H1 (cell line): ENCODE results near the gene UQCRC2. TPM values are rescaled to one million over a fixed set of nuclear protein-coding genes. Genes with fewer than 3 reads are reported as not detected.

Experiments used
- CTCF ChIA-PET: fragments of 300-600 bp; sonication (Branson Sonifier 250); formaldehyde crosslinking; loops from one replicate; lab custom pipeline; 2021; ENCODE audit not compliant: partially characterized antibody; lab: Charles Lee
- POLR2A ChIA-PET: fragments of 300-600 bp; sonication (Branson Sonifier 250); formaldehyde crosslinking; loops from one replicate; lab custom pipeline; 2021; ENCODE audit warnings: inconsistent platforms; ENCODE audit not compliant: partially characterized antibody; lab: Charles Lee
- DNase-seq, 2 experiments: peaks; one replicate each; pipeline versions ENCODE4 v3.0.0 to v3.0.0-alpha.2; 2010 to 2022; ENCODE audit warnings: low spot score in 2 of 2, low read depth in 1 of 2, mixed read lengths in 1 of 2
- FAIRE-seq: peaks from 2 replicates; lab custom pipeline; 2011; peaks lifted over from hg19 to GRCh38; lab: Jason Lieb, UNC
- H2AFZ ChIP-seq: 2 replicates; pipeline ENCODE4 v1.8.1; 2012; ENCODE audit warnings: low read length, inconsistent platforms
- H2AK5ac ChIP-seq: 2 replicates; pipeline ENCODE4 v1.6.1; 2013; ENCODE audit warnings: low read depth, low read length
- H2BK120ac ChIP-seq: replicated peaks from 2 replicates; pipeline ENCODE3; 2013; ENCODE audit warnings: low read depth, low read length, inconsistent platforms
- H2BK12ac ChIP-seq: 2 replicates; pipeline ENCODE4 v1.6.1; 2013; ENCODE audit warnings: low read depth, low read length
- H2BK15ac ChIP-seq: 2 replicates; pipeline ENCODE4 v1.6.1; 2013; ENCODE audit warnings: low read length
- H2BK20ac ChIP-seq: 2 replicates; pipeline ENCODE4 v1.6.1; 2013; ENCODE audit warnings: low read length
- H2BK5ac ChIP-seq: 2 replicates; pipeline ENCODE4 v1.6.1; 2013; ENCODE audit warnings: low read depth, low read length
- H3K14ac ChIP-seq: 2 replicates; pipeline ENCODE4 v1.6.1; 2013; ENCODE audit warnings: inconsistent platforms; ENCODE audit not compliant: insufficient read length
- H3K18ac ChIP-seq: 2 replicates; pipeline ENCODE4 v1.6.1; 2013; ENCODE audit warnings: low read length; ENCODE audit errors: extremely low read depth
- H3K23ac ChIP-seq: 2 replicates; pipeline ENCODE4 v1.6.1; 2013; ENCODE audit warnings: inconsistent platforms; ENCODE audit not compliant: insufficient read length
- H3K23me2 ChIP-seq: 2 replicates; pipeline ENCODE4 v1.6.1; 2013; ENCODE audit warnings: low read depth, low read length
- H3K27ac ChIP-seq: 2 replicates; pipeline ENCODE4 v1.6.1; 2011; ENCODE audit warnings: low read depth, low read length, inconsistent platforms
- H3K27me3 ChIP-seq, 4 experiments: replicated peaks in 1 of 4; 1 replicate in 1 of 4; 2 replicates in 3 of 4; pipeline versions ENCODE4 v1.6.1 to v1.8.1; 2011 to 2013; ENCODE audit warnings: low read length in 3 of 4, mild to moderate bottlenecking in 3 of 4, inconsistent platforms in 2 of 4, mixed read lengths in 2 of 4, moderate library complexity in 1 of 4; ENCODE audit not compliant: control insufficient read depth in 3 of 4, insufficient read depth in 3 of 4; ENCODE audit errors: extremely low read depth in 1 of 4
- H3K36me3 ChIP-seq, 4 experiments: 2 replicates each; pipeline versions ENCODE4 v1.6.1 to v1.8.1; 2011 to 2013; ENCODE audit warnings: mild to moderate bottlenecking in 4 of 4, low read length in 3 of 4, moderate library complexity in 2 of 4, control low read depth in 1 of 4, inconsistent platforms in 1 of 4; ENCODE audit not compliant: insufficient read depth in 4 of 4, control insufficient read depth in 2 of 4
- H3K4ac ChIP-seq: replicated peaks from 2 replicates; pipeline ENCODE3; 2013; ENCODE audit warnings: low read length, low read depth, mixed read lengths, inconsistent platforms; ENCODE audit not compliant: insufficient read length
- H3K4me1 ChIP-seq, 4 experiments: replicated peaks in 1 of 4; 1 replicate in 1 of 4; 2 replicates in 3 of 4; pipeline versions ENCODE4 v1.6.1 to v1.8.1; 2011 to 2013; ENCODE audit warnings: low read length in 3 of 4, inconsistent platforms in 2 of 4, mixed read lengths in 1 of 4; ENCODE audit not compliant: insufficient read depth in 4 of 4, control insufficient read depth in 3 of 4
- H3K4me2 ChIP-seq, 2 experiments: 2 replicates each; pipeline versions ENCODE4 v1.6.1 to v1.8.1; 2011 to 2013; ENCODE audit warnings: low read depth in 2 of 2, low read length in 2 of 2, control low read depth in 1 of 2, inconsistent platforms in 1 of 2, mild to moderate bottlenecking in 1 of 2; ENCODE audit not compliant: insufficient read depth in 1 of 2
- H3K4me3 ChIP-seq, 4 experiments: fragments of 200-600, 300-600 bp in 1 of 4; sonication (generic), shearing (Covaris generic), sonication (Bioruptor Twin) in 1 of 4; 2 replicates each; pipeline versions ENCODE4 v1.5.1 to v1.8.1; 2011 to 2016; ENCODE audit warnings: low read length in 4 of 4, low read depth in 3 of 4, control low read depth in 2 of 4, inconsistent platforms in 2 of 4, mild to moderate bottlenecking in 2 of 4, mixed read lengths in 1 of 4, moderate library complexity in 1 of 4; ENCODE audit not compliant: insufficient read depth in 2 of 4; ENCODE audit errors: extremely low read depth in 1 of 4
- H3K56ac ChIP-seq: replicated peaks from 2 replicates; pipeline ENCODE3; 2013; ENCODE audit warnings: low read depth, mild to moderate bottlenecking, mixed read lengths, low read length, inconsistent platforms; ENCODE audit not compliant: insufficient read length
- H3K79me1 ChIP-seq: 2 replicates; pipeline ENCODE4 v1.6.1; 2013; ENCODE audit warnings: low read depth, low read length, control low read depth
- H3K79me2 ChIP-seq, 2 experiments: 2 replicates each; pipeline versions ENCODE4 v1.6.1 to v1.8.1; 2012 to 2013; ENCODE audit warnings: low read length in 2 of 2, mild to moderate bottlenecking in 2 of 2, inconsistent platforms in 1 of 2; ENCODE audit not compliant: insufficient read depth in 2 of 2, control insufficient read depth in 1 of 2
- H3K9ac ChIP-seq, 4 experiments: replicated peaks in 1 of 4; 1 replicate in 1 of 4; 2 replicates in 3 of 4; pipeline versions ENCODE4 v1.6.1 to v1.8.1; 2011 to 2013; ENCODE audit warnings: low read depth in 3 of 4, low read length in 3 of 4, control low read depth in 2 of 4, mild to moderate bottlenecking in 2 of 4, moderate library complexity in 2 of 4, inconsistent platforms in 1 of 4; ENCODE audit errors: extremely low read depth in 1 of 4
- H3K9me3 ChIP-seq, 2 experiments: 2 replicates each; pipeline versions ENCODE4 v1.6.1 to v1.8.1; 2012 to 2013; ENCODE audit warnings: mild to moderate bottlenecking in 2 of 2, moderate library complexity in 2 of 2, control low read depth in 1 of 2, inconsistent platforms in 1 of 2, low read depth in 1 of 2, low read length in 1 of 2, mixed read lengths in 1 of 2; ENCODE audit not compliant: insufficient read depth in 2 of 2
- H4K20me1 ChIP-seq, 2 experiments: replicated peaks in 1 of 2; 2 replicates each; pipeline versions ENCODE3 to v1.8.1; 2011 to 2013; ENCODE audit warnings: inconsistent platforms in 2 of 2, low read length in 2 of 2, mild to moderate bottlenecking in 1 of 2; ENCODE audit not compliant: insufficient read depth in 2 of 2, control insufficient read depth in 1 of 2
- H4K5ac ChIP-seq: 2 replicates; pipeline ENCODE4 v1.6.1; 2013; ENCODE audit warnings: low read length, low read depth, mixed read lengths, inconsistent platforms; ENCODE audit not compliant: insufficient read length
- H4K8ac ChIP-seq: 2 replicates; pipeline ENCODE4 v1.8.0; 2013; ENCODE audit warnings: mild to moderate bottlenecking, moderate library complexity, low read length, inconsistent platforms; ENCODE audit not compliant: insufficient read depth; ENCODE audit errors: extremely low read depth
- H4K91ac ChIP-seq: replicated peaks from 2 replicates; pipeline ENCODE3; 2013; ENCODE audit warnings: low read length, mixed read lengths, inconsistent platforms; ENCODE audit not compliant: insufficient read length
- CEBPB ChIP-seq: IDR thresholded peaks from 2 replicates; pipeline ENCODE4 v1.6.1; 2012; ENCODE audit warnings: low read depth, low read length
- EZH2 ChIP-seq: fragments of 200-600 bp; sonication (generic); IDR thresholded peaks from 2 replicates; pipeline ENCODE4 v1.7.1; 2012; ENCODE audit warnings: low read depth, mild to moderate bottlenecking, moderate library complexity, low read length, inconsistent platforms; ENCODE audit not compliant: severe bottlenecking
- WGBS, 2 experiments: shearing (Covaris generic) in 1 of 2; methylation state at CpG; one replicate each; pipeline versions ENCODE4 v1.1.6 to v1.1.7; 2013 to 2015; ENCODE audit warnings: low lambda C conversion rate in 2 of 2, mixed read lengths in 2 of 2, inconsistent platforms in 1 of 2, low coverage in 1 of 2, missing lambda C conversion rate in 1 of 2; ENCODE audit not compliant: insufficient replicate concordance in 2 of 2, insufficient coverage in 1 of 2, insufficient read length in 1 of 2; ENCODE audit errors: extremely low coverage in 1 of 2, missing lambda C conversion rate in 1 of 2; 5-methylcytosine and 5-hydroxymethylcytosine counted together
- polyA plus RNA-seq, 7 experiments: library from polyadenylated mRNA; depleted of rRNA in 3 of 7; stranded (reverse) in 5 of 7; unstranded in 2 of 7; fragments of >200 nt in 5 of 7; fragments of 200-250 nt in 2 of 7; gene quantifications; 1 replicate in 5 of 7; 2 replicates in 1 of 7; 4 replicates in 1 of 7; pipeline versions ENCODE4 v1.2.1 to v1.2.3, GENCODE V29; 2011 to 2013; ENCODE audit warnings: missing spikeins in 2 of 7, mixed read lengths in 2 of 7
- total RNA-seq: library from RNA; stranded (reverse); fragmentation: NEBNext Ultra II Directional; extraction: Animal tissue kit (Norgen Biotek cat#: 25700); gene quantifications from 2 replicates; pipeline ENCODE4 v1.2.1, GENCODE V29; 2021

Gene UQCRC2
- total and polyA plus RNA-seq, 2 of the 8 experiments (the other 6 are each of a cell fraction or from before 2014, with no cell fraction given): 94.4 to 182 TPM

DNA sequence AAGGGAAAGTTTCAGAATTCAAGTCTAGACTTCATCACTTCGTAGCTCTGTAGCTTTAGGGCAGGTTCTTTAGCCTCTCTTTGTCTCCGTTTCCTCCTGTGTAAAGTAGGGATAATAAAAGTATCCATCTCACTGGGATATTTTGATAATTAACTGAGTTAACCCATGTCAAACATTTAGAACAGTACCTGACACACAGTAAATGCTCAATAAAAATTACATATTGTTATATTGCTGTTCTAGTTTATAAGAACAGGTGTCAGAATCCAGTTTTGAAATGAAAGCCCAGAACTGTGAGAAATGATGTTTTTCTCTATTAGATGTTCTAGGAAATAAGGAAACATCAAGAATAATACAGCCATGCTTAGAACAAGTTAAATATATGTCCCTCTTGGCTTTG, 59.1 kb downstream of the UQCRC2 start:
- Histone ChIP-seq H3K79me2 (peaks cover 0 to 55% of the 10 kb centered on the region in 2 experiments; a peak in 2 of 4 replicates), H3K36me3 (no peaks in the 10 kb centered on the region), H3K18ac (no peak overlapping the region), H4K8ac (no peak overlapping the region), H3K9ac (no peak overlapping the region), H2BK12ac (no peak overlapping the region), H3K79me1 (peaks cover 2% of the 10 kb centered on the region; the same call in 1 of the 2 replicates), H3K4ac (no peak overlapping the region), H2AFZ (no peak overlapping the region), H2BK5ac (no peak overlapping the region), H2BK15ac (no peak overlapping the region), H3K4me2 (no peak overlapping the region), H4K20me1 (peaks cover 3 to 4% of the 10 kb centered on the region in 2 experiments), H3K23ac (no peak overlapping the region), H3K23me2 (peaks cover 4% of the 10 kb centered on the region; the same call in 1 of the 2 replicates), H2AK5ac (no peak overlapping the region), H4K91ac (no peak overlapping the region), H3K14ac (no peak overlapping the region), H3K56ac (no peak overlapping the region), H3K4me1 (no peaks in the 10 kb centered on the region), H2BK120ac (no peak overlapping the region), H3K9me3 (no peaks in the 10 kb centered on the region), H3K27ac (no peak overlapping the region), H4K5ac (no peak overlapping the region), H2BK20ac (no peak overlapping the region), H3K4me3 (no peak overlapping the region), H3K27me3 (no peaks in the 10 kb centered on the region)
- no peak for FAIRE-seq
- WGBS, 2 experiments: 45% methylated on average over 2 of the region's 2 CpGs; no CpG with 5 or more reads in 1 of the 2 experiments
- DNase-seq: no peak
- TF ChIP-seq EZH2: no peak
- no peak for TF ChIP-seq CEBPB
- ChIA-PET CTCF (interaction anchor here (0.7 to 1.9 kb wide), 6 partner anchors 14 to 208 kb away, joined by 3 to 9 read pairs (median 5); no protein-coding TSS in a partner anchor), POLR2A (no interaction called here)
